ENCODE data around the gene FBLN2.

- TF ChIP-seq CTCF (IDR thresholded peaks at IDR 0.05) (no peak), POLR2A (IDR thresholded peaks at IDR 0.05) (no peak)
Measured at GRCh38 chr3:13571264-13571663, 22.3 kb downstream of the FBLN2 start.
